T-cell (primary cell): ENCODE results near the gene SEPTIN10. TPM values are rescaled to one million over a fixed set of nuclear protein-coding genes. Genes with fewer than 3 reads are reported as not detected.

Experiments used
- ATAC-seq, 4 experiments: fragments of 200-7000 bp in 3 of 4; fragments of 150-1000 bp in 1 of 4; cut with Tn5 transposase; replicated peaks in 1 of 4; 1 replicate in 3 of 4; 2 replicates in 1 of 4; pipeline ENCODE4 v1.10.0; 2021; ENCODE audit warnings: moderate library complexity in 3 of 4, mild to moderate bottlenecking in 2 of 4, moderate number of reproducible peaks in 1 of 4
- CTCF ChIA-PET, 2 donors: fragments of 300-600 bp; sonication (Branson Sonifier 250); formaldehyde crosslinking; loops; one replicate each; lab custom pipeline; 2022; ENCODE audit warnings: antibody characterized with exemption in 2 of 2; lab: Charles Lee
- POLR2A ChIA-PET, 2 donors: fragments of 300-600 bp; sonication (Branson Sonifier 250); formaldehyde crosslinking; loops; one replicate each; lab custom pipeline; 2022; ENCODE audit warnings: antibody characterized with exemption in 2 of 2; lab: Charles Lee
- DNase-seq, 35 experiments: peaks; one replicate each; pipeline versions ENCODE4 v3.0.0 to v3.0.0-alpha.2; 2013 to 2023
- H3K27ac ChIP-seq: one replicate; pipeline ENCODE4 v1.5.1; 2013; ENCODE audit warnings: low read length
- H3K27me3 ChIP-seq, 2 experiments: replicated peaks in 1 of 2; 1 replicate in 1 of 2; 2 replicates in 1 of 2; pipeline versions ENCODE4 v1.6.1 to v1.7.0; 2013; ENCODE audit warnings: low read length in 1 of 2, mixed read lengths in 1 of 2; ENCODE audit not compliant: control insufficient read depth in 2 of 2, insufficient read depth in 2 of 2; ENCODE audit errors: extremely low read depth in 1 of 2
- H3K36me3 ChIP-seq, 2 donors: 1 replicate in 1 of 2; 2 replicates in 1 of 2; pipeline versions ENCODE4 v1.6.1 to v1.7.0; 2013; ENCODE audit warnings: low read length in 1 of 2; ENCODE audit not compliant: control insufficient read depth in 2 of 2, insufficient read depth in 1 of 2; ENCODE audit errors: extremely low read depth in 1 of 2
- H3K4me1 ChIP-seq, 2 experiments: 1 replicate in 1 of 2; 2 replicates in 1 of 2; pipeline versions ENCODE4 v1.6.1 to v1.7.0; 2013; ENCODE audit warnings: low read length in 2 of 2, mixed read lengths in 1 of 2; ENCODE audit not compliant: insufficient read depth in 2 of 2, control insufficient read depth in 1 of 2; ENCODE audit errors: extremely low read depth in 1 of 2
- H3K4me3 ChIP-seq, 2 donors: 1 replicate in 1 of 2; 2 replicates in 1 of 2; pipeline versions ENCODE4 v1.5.1 to v1.7.0; 2013; ENCODE audit warnings: mild to moderate bottlenecking in 2 of 2, low read length in 1 of 2, moderate library complexity in 1 of 2; ENCODE audit not compliant: control insufficient read depth in 1 of 2; ENCODE audit errors: extremely low read depth in 1 of 2
- H3K9me3 ChIP-seq: 2 replicates; pipeline ENCODE4 v1.7.0; 2013
- H3K27ac Mint-ChIP-seq, 2 donors: one replicate each; pipeline ENCODE4 v1.8.0; 2020 to 2021; ENCODE audit warnings: mild to moderate bottlenecking in 2 of 2, mixed read lengths in 2 of 2
- H3K27me3 Mint-ChIP-seq, 2 donors: one replicate each; pipeline ENCODE4 v1.8.0; 2021 to 2022; ENCODE audit warnings: mixed read lengths in 2 of 2
- H3K36me3 Mint-ChIP-seq: one replicate; pipeline ENCODE4 v1.8.0; 2021; ENCODE audit warnings: mixed read lengths
- H3K4me1 Mint-ChIP-seq, 3 donors: one replicate each; pipeline ENCODE4 v1.8.0; 2020 to 2022; ENCODE audit warnings: mixed read lengths in 3 of 3, mild to moderate bottlenecking in 1 of 3
- H3K4me3 Mint-ChIP-seq, 3 donors: one replicate each; pipeline ENCODE4 v1.8.0; 2020 to 2022; ENCODE audit warnings: mild to moderate bottlenecking in 3 of 3, mixed read lengths in 3 of 3, moderate library complexity in 3 of 3
- H3K9me3 Mint-ChIP-seq, 3 donors: one replicate each; pipeline ENCODE4 v1.8.0; 2020 to 2022; ENCODE audit warnings: mixed read lengths in 3 of 3
- WGBS: methylation state at CpG from one replicate; pipeline ENCODE4 v1.1.5; 2013; ENCODE audit warnings: missing lambda C conversion rate; ENCODE audit not compliant: insufficient coverage; 5-methylcytosine and 5-hydroxymethylcytosine counted together
- total RNA-seq, 35 experiments: library from RNA in 6 of 35; stranded (reverse) in 6 of 35; fragments of 120-200 nt in 1 of 35; gene quantifications; one replicate each; pipeline versions ENCODE4 v1.2.1 to v1.2.4 and lab custom pipeline; 2013 to 2026

SEPTIN10 gene
- total RNA-seq, 5 donors from 2014 or later (not counting 1 experiment from before 2014, with no cell fraction given) = 2.2 to 3.7 (median 3.3) TPM

DNA sequence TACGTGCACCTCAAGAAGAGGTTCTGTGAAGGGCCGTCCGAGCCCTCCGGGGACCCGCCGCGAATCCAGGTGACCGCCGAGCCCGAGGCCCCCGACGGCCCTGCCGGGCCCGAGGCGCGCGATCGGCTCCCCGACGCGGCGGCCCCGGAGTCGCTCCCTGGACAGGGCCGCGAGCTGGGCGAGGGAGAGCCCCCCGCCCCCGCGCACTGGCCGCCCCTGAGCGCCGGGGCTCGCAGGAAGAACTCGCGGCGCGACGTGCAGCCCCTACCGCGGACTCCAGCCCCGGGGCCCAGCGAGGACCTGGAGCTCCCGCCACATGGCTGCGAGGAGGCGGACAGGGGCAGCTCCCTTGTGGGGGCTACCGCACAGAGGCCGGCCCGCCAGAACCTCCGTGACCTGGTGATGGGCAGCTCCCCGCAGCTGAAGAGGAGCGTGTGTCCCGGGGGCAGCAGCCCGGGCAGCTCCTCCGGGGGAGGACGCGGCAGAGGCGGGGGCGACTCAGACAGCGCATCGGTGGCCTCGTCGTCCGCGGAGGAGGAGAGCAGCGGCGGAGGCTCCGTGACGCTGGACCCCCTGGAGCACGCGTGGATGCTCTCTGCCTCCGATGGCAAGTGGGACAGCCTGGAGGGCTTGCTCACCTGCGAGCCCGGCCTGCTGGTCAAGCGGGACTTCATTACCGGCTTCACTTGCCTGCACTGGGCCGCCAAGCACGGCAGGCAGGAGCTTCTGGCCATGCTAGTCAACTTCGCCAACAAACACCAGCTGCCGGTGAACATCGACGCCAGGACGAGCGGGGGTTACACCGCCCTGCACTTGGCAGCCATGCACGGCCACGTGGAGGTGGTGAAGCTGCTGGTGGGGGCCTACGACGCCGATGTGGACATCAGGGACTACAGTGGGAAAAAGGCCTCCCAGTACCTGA is 1.2 kb upstream of the SEPTIN10 start:
- peak overlapping the region in 1 of 2 donors; percentile 66 for H3K4me3 ChIP-seq
- 18% methylated on average over 89 of the region's 90 CpGs for WGBS

DNA sequence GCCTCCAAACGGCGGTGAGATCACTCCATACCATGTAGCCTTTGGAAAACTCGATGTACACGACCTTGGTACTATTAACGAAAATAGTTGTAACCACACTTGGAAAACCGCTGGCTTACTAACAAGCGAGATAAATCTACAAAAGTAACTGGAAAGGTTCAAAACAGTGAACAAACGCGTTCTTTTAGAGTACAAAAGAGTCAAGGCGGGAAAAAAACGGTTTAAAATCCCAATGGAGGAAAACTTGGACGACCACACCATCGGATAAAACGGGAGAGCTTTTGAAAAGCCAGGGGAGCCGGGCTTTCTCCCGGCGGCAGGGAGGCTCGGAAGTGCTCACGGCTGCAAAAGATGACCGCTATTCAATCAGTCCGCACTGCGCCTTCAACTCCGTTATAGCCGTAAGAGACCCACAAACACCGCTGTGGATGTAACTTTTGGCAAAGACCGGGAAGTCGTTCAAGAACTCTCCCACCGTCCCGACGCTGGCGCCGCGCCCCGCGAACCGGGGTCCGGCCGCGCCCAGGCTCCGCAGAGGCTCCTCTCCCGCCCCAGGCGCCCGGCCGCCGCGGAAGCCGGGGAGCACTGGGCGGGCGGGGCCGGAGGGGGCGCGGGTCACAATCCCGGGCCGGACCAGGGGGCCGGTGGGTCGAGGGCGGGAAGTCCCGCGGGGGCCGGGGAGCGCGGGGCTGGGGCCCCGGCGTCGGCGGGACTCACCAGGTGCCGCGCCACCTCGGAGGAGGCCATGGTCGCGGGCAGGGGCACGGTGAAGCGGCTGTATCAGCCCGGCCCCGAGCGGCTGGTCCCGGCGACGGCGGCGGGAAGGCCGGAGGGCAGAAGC is 465 bp downstream of the SEPTIN10 start:
- 5% methylated on average over 77 of the region's 82 CpGs for WGBS
- peak in 2 of 35 experiments; percentile 7 to 21 for DNase-seq
- CTCF ChIA-PET = interaction anchor here in 1 of 2 donors (0.6 kb wide), 1 partner anchor 67 kb away, joined by 3 read pairs; no protein-coding TSS in a partner anchor
- peak overlapping the region in 1 of 2 donors; percentile 71 for H3K27ac Mint-ChIP-seq
- Histone ChIP-seq H3K9me3 (peaks cover 2% of the 10 kb centered on the region), H3K4me1 (peaks cover 0 to 20% of the 10 kb centered on the region in 2 experiments), H3K4me3 (peak overlapping the region; percentile 47 to 54), H3K36me3 (no peaks in the 10 kb centered on the region), H3K27me3 (peaks cover 16 to 49% of the 10 kb centered on the region in 2 experiments), H3K27ac (no peak overlapping the region)
- no peaks in the 10 kb centered on the region for H3K36me3 Mint-ChIP-seq
- peak overlapping the region; percentile 69 to 82 (median 81) for H3K4me3 Mint-ChIP-seq
- ATAC-seq = peak in 1 of 4 experiments; percentile 3
- H3K27me3 Mint-ChIP-seq = peaks cover 60 to 64% of the 10 kb centered on the region in 2 donors
- H3K9me3 Mint-ChIP-seq = peaks cover 0 to 9% (median 5%) of the 10 kb centered on the region in 3 donors
- H3K4me1 Mint-ChIP-seq = peaks cover 10 to 26% (median 21%) of the 10 kb centered on the region in 3 donors
- POLR2A ChIA-PET = no interaction called here

More for the DNA sequence above, 1.2 kb upstream of the SEPTIN10 start:
- H3K27ac Mint-ChIP-seq = no peak overlapping the region
- no peak overlapping the region for H3K27ac ChIP-seq
- H3K9me3 Mint-ChIP-seq = peaks cover 0 to 5% (median 0%) of the 10 kb centered on the region in 3 donors
- H3K9me3 ChIP-seq = peaks cover 2% of the 10 kb centered on the region
- H3K4me1 Mint-ChIP-seq = peaks cover 0 to 19% (median 14%) of the 10 kb centered on the region in 3 donors
- ATAC-seq (no peak), DNase-seq (peak in 2 of 35 experiments; percentile 9)
- ChIA-PET POLR2A (no interaction called here), CTCF (interaction anchor here (0.6 to 0.8 kb wide), 3 partner anchors 9 to 66 kb away, joined by 3 to 9 read pairs (median 5); no protein-coding TSS in a partner anchor)
- peaks cover 16 to 42% of the 10 kb centered on the region in 2 experiments for H3K27me3 ChIP-seq
- H3K36me3 Mint-ChIP-seq = no peaks in the 10 kb centered on the region
- peaks cover 0 to 18% of the 10 kb centered on the region in 2 experiments for H3K4me1 ChIP-seq
- peak overlapping the region in 2 of 3 donors; percentile 6 to 49 for H3K4me3 Mint-ChIP-seq
- H3K36me3 ChIP-seq = no peaks in the 10 kb centered on the region
- H3K27me3 Mint-ChIP-seq = peaks cover 53 to 62% of the 10 kb centered on the region in 2 donors

DNA sequence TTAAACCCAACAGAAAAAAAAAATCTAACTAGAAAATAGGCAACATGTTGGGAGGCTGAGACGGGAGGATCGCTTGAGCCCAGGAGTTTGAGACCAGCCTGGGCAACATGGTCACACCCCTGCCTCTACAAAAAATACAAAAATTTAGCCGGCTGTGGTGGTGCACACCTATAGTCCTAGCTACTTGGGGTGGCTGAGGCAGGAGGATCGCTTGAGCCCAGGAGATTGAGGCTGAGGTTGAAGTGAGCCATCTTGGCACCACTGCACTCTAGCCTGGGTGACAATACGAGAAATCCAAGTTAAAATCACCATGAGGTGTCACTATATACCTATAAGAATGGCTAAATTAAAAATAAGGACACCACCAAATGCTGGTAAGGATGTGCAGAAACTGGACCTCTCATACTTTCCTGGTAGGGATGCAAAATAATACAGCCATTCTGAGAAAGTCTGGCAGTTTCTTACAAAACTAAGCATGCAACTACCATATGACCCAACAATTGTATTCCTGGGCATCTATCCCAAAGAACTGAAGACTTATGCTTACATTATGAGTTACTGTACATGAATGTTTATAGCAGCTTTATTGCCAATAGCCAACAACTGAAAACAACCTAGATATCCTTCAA is 2.2 kb downstream of the SEPTIN10 start:
- Mint-ChIP-seq H3K9me3 (peaks cover 0 to 9% (median 5%) of the 10 kb centered on the region in 3 donors), H3K27me3 (peaks cover 56 to 57% of the 10 kb centered on the region in 2 donors), H3K36me3 (no peaks in the 10 kb centered on the region), H3K4me1 (peaks cover 10 to 26% (median 21%) of the 10 kb centered on the region in 3 donors), H3K27ac (no peak overlapping the region), H3K4me3 (no peak overlapping the region)
- WGBS = no CpG with 5 or more reads among the region's 5 CpGs
- no peak for ATAC-seq
- H3K4me1 ChIP-seq = peaks cover 0 to 20% of the 10 kb centered on the region in 2 experiments
- CTCF ChIA-PET = no interaction called here
- H3K4me3 ChIP-seq = no peak overlapping the region
- no peaks in the 10 kb centered on the region for H3K36me3 ChIP-seq
- peaks cover 2% of the 10 kb centered on the region for H3K9me3 ChIP-seq
- POLR2A ChIA-PET = interaction anchor here in 1 of 2 donors (0.6 kb wide), 1 partner anchor 87 kb away, joined by 4 read pairs; no protein-coding TSS in a partner anchor
- H3K27me3 ChIP-seq = peaks cover 10 to 46% of the 10 kb centered on the region in 2 experiments
- H3K27ac ChIP-seq = no peak overlapping the region
- DNase-seq = no peak

DNA sequence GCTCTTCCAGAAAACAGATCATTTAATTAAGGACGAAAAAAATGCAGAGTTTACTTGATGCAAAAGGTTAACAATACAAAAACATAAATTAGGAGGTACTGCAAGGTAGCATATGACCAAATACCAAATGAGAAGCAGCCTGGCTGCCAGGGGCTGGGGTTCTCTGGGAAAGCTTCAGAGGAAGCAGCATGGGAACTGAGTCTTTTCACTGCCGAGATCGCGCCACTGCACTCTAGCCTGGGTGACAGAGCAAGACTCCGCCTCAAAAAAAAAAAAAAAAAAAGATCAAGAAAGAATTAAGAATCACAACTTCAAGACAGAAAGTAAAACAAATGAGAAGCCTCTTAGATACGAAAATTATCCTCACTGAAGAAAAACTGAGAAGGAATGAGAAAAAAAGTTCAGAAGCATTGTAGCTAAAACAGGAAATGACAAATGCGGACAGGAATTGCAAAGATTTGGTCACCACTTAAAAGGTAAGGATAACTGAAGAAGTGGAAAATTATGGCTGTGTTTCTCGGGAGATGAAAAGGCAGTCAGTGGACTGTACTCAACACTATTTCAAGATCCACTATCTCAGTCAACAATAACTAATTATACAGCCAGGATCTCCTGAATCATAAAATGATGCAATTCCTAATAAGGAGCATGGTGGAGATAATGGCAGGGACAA is 4.3 kb downstream of the SEPTIN10 start:
- H3K4me3 Mint-ChIP-seq = peak overlapping the region in 1 of 3 donors; percentile 41
- Histone ChIP-seq H3K4me1 (peaks cover 0 to 9% of the 10 kb centered on the region in 2 experiments), H3K9me3 (peaks cover 2% of the 10 kb centered on the region), H3K27ac (no peak overlapping the region), H3K36me3 (no peaks in the 10 kb centered on the region), H3K27me3 (peaks cover 6 to 33% of the 10 kb centered on the region in 2 experiments), H3K4me3 (no peak overlapping the region)
- POLR2A ChIA-PET = no interaction called here
- H3K27ac Mint-ChIP-seq = no peak overlapping the region
- peaks cover 49 to 56% of the 10 kb centered on the region in 2 donors for H3K27me3 Mint-ChIP-seq
- no peak for ATAC-seq
- DNase-seq = no peak
- CTCF ChIA-PET = no interaction called here
- H3K36me3 Mint-ChIP-seq = no peaks in the 10 kb centered on the region
- WGBS = no CpG with 5 or more reads among the region's 8 CpGs
- H3K9me3 Mint-ChIP-seq = peaks cover 0 to 9% (median 5%) of the 10 kb centered on the region in 3 donors
- H3K4me1 Mint-ChIP-seq = peaks cover 10 to 19% (median 16%) of the 10 kb centered on the region in 3 donors

DNA sequence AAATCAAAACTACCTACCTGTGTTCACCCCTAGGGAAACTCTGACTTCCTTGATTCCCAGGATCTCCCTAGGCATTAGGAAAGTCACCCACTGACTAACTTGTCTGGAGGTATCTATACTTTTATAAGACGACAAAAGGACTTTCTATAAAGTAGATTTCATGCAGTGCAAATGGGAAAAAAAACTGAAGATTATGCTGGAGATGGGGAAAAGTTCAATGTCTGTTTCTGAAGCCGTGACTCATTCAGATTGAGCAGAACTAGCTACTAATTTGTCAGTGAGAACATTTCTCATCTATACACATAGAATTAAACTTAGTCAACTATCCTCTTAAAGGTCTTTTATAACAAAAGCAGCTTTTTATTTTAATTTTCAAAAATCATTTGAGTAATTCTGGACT is 6.0 kb downstream of the SEPTIN10 start:
- H3K27me3 Mint-ChIP-seq = peaks cover 45 to 53% of the 10 kb centered on the region in 2 donors
- peaks cover 2% of the 10 kb centered on the region for H3K9me3 ChIP-seq
- WGBS = no CpG with 5 or more reads among the region's 2 CpGs
- H3K36me3 ChIP-seq = no peaks in the 10 kb centered on the region
- H3K36me3 Mint-ChIP-seq = no peaks in the 10 kb centered on the region
- peaks cover 8 to 10% (median 10%) of the 10 kb centered on the region in 3 donors for H3K4me1 Mint-ChIP-seq
- peaks cover 0 to 26% of the 10 kb centered on the region in 2 experiments for H3K27me3 ChIP-seq
- H3K27ac Mint-ChIP-seq = no peak overlapping the region
- H3K9me3 Mint-ChIP-seq = peaks cover 0 to 5% (median 5%) of the 10 kb centered on the region in 3 donors
- no peak overlapping the region for H3K27ac ChIP-seq
- DNase-seq (no peak), ATAC-seq (no peak)
- ChIA-PET POLR2A (no interaction called here), CTCF (no interaction called here)
- no peak overlapping the region for H3K4me3 Mint-ChIP-seq
- H3K4me1 ChIP-seq = peaks cover 0 to 2% of the 10 kb centered on the region in 2 experiments
- H3K4me3 ChIP-seq = no peak overlapping the region
